GM18498 (cell line): ENCODE results near the gene SMO.
"Not testable (repeated sequence)": the region's sequence is repeated elsewhere in the genome, so short reads cannot be mapped to it uniquely, and the experiment has no call there.

ENCODE experiments used
- ATAC-seq: cut with Tn5 transposase; IDR thresholded peaks from one replicate; pipeline ENCODE4 v1.9.1; 2021; ENCODE audit warnings: mild to moderate bottlenecking, moderate library complexity; ENCODE audit not compliant: unreplicated experiment

SMO gene

GRCh38 chr7:129205987-129206785, 17.8 kb downstream of the SMO start:
- no peak for ATAC-seq

DNA sequence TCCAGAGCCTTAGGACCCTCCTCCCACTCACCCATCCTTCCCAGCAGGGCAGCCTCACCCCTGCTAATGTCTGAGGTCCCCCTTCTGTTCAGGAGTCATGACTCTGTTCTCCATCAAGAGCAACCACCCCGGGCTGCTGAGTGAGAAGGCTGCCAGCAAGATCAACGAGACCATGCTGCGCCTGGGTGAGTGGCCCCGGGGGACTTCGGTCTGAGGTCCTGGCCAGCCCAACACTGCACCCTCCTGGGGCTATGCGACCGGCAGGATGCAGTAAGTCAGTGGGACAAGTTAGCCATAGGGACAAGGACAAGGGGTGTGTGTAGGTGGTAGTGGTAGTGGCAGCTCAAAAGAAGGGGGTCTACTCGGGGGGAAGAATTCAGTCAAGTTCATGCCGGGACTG, 20.2 kb downstream of the SMO start:
- ATAC-seq = no peak

- ATAC-seq = no peak
Observed at GRCh38 chr7:129209067-129209926, 20.9 kb downstream of the SMO start.

DNA sequence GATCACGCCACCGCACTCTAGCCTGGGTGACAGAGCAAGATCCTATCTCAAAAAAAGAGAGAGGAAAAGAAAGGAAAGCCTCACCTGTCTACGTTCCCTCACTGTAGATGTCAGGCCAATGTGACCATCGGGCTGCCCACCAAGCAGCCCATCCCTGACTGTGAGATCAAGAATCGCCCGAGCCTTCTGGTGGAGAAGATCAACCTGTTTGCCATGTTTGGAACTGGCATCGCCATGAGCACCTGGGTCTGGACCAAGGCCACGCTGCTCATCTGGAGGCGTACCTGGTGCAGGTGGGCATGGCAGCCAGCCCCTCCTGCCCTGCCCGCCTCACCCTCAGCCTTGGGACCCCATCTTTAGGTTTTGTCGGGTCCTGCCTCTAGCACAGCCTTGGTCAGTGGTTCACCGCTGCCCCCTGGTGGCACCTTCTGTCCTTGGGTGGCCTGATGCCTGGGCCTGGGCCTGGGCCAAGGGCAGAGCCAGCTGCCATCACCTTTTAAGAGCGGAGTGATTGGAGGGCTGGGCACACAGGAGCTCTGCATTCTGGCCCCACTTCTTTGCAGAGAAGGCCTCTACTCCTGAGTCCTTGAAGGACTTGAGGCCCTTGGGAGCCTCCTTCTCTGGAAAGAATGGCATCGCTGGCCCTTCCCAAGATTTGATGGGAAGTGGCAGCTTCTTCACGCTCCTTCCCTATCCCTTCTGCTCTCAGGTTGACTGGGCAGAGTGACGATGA, 22.0 kb downstream of the SMO start:
- ATAC-seq = peak; percentile 72

DNA sequence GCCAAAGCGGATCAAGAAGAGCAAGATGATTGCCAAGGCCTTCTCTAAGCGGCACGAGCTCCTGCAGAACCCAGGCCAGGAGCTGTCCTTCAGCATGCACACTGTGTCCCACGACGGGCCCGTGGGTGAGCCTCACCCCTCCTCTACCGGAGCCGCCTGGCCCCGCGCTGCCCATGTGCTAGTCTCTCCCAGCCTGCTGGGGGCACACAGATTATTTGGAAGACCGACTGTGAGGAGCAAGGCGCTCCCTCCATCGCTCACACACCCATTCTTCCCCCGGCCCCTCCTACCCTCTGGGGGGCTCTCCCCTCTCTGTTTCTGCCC, 22.5 kb downstream of the SMO start:
- ATAC-seq = no peak

DNA sequence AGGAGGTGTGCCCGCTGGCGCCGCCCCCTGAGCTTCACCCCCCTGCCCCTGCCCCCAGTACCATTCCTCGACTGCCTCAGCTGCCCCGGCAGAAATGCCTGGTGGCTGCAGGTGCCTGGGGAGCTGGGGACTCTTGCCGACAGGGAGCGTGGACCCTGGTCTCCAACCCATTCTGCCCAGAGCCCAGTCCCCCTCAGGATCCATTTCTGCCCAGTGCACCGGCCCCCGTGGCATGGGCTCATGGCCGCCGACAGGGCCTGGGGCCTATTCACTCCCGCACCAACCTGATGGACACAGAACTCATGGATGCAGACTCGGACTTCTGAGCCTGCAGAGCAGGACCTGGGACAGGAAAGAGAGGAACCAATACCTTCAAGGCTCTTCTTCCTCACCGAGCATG, 23.7 kb downstream of the SMO start:
- no peak for ATAC-seq

GRCh38 chr7:129212596-129212995, 24.2 kb downstream of the SMO start:
- no peak for ATAC-seq

DNA sequence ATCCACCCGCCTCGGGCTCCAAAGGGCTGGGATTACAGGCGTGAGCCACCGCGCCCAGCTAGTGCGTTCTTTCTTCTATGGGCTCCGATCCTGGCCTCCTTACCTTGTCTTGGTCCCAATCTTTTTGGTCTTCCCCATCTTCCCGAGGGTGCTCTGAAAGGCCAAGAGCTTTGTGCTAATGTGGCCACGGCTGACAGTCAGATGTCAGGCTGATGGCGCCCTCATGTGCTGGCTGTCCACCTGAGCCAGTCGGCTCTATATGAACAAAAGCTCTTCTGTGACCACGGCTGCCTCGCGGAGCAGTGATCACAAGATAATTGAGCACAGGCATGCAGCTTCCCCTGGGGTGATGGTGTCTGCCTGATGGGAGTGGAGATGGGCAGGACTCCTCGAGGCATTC, 25.4 kb downstream of the SMO start:
- no peak for ATAC-seq

DNA sequence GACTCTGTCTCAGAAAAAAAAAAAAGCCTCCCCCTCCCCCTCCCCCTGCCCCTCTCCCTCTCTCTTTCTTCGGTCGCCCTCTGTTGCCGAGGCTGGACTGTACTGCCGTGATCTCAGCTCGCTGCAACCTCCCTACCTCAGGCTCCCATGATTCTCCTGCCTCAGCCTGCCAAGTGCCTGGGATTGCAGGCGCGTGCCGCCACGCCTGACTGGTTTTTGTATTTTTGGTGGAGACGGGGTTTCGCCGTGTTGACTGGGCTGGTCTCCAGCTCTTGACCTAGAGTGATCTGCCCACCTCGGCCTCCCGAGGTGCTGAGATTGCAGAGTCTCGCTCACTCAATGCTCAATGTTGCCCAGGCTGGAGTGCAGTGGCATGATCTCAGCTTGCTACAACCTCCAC, 27.3 kb downstream of the SMO start:
- ATAC-seq = not testable (repeated sequence)

GRCh38 chr7:129216101-129216715, 27.8 kb downstream of the SMO start:
- ATAC-seq = not testable (repeated sequence)

DNA sequence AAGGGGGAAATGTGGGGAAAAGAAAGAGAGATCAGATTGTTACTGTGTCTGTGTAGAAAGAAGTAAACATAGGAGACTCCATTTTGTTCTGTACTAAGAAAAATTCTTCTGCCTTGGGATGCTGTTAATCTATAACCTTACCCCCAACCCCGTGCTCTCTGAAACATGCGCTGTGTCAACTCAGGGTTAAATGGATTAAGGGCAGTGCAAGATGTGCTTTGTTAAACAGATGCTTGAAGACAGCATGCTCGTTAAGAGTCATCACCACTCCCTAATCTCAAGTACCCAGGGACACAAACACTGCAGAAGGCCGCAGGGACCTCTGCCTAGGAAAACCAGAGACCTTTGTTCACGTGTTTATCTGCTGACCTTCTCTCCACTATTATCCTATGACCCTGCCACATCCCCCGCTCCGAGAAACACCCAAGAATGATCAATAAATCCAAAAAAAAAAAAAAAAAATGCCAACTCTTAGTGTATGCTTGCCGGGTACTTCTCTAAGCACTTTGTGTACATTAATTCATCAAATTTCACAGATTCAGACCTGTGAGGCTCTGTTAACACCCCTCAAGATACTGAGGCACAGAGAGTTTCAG, 28.5 kb downstream of the SMO start:
- ATAC-seq = not testable (repeated sequence)

DNA sequence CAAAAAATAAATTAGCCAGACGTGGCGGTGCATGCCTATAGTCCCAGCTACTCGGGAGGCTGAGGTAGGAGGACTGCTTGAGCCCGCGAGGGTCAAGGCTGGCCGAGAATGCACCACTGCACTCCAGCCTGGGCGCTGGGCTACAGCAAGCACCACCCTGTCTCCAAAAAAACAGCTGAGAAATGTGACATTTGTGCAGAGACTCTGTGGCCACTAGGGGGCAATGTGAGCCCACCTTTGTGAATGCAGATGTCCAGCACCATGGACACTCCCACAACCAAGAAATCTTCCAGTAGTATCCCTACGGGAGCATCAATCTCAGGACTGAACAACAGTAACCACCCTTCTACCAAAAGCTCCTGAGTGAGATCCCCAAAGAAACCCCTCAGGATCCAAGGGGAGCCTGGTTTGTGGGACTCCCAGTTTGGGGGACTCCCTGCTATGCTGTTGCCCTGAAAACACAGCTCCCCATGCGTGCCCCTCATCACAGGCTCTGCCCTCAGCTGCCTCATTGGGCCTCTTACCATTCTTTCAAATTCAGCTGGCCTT, 30.2 kb downstream of the SMO start:
- peak; percentile 68 for ATAC-seq

DNA sequence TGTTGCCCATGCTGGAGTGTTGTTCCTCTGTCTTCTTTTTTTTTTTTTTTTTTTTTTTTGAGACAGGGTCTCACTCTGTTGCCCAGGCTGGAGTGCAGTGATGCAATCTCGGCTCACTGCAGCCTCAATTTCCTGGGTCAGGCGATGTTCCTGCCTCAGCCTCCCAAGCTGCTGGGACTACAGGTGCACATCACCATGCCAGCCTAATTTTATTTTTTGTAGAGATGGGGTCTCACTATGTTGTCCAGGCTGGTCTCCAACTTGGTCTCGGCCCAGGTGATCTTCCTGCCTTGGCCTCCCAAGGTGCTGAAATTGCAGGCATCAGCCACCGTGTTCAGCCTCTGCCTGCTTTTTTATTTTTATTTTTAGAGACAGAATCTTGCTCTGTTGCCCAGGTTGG, 30.7 kb downstream of the SMO start:
- ATAC-seq = not testable (repeated sequence)

- ATAC-seq = no peak
Observed at GRCh38 chr7:129222064-129222463, 33.6 kb downstream of the SMO start.

GRCh38 chr7:129224251-129225205, 36.1 kb downstream of the SMO start, which contains the start of gene AHCYL2:
AHCYL2 (plus strand) TSS chr7:129225030.
- peak; percentile 92 for ATAC-seq

- peak; percentile 43 for ATAC-seq
Observed at GRCh38 chr7:129225206-129225930, 36.9 kb downstream of the SMO start.

DNA sequence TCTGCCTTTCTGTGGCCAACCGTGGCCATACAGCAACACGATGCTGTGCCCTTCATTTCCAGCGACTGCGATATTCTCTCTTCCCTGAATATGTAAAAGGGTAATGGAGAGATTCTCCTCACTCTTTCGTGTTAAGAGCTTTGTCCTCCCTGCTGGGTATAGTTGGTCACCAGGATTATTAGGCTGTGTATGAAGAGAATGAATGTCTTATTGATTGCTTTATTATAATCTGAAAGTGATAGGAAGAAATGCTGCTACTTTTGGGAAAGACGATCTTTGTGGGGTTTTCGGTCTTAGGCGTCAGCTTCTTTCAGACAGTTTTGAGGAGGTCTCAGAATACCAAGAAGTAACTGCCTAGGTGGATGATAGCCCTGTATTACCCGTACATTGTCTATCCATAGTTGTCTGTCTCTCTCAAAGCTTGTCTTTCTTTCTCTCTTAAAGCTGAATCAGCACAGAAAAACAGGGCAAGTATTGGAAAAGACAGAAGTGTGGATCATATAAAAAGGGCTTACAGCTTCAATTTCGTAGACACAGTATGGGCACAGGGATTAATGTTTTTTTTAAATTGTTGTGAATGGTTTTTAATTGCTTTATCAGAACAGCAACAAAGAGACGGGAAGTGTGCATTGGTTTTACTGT, 37.6 kb downstream of the SMO start:
- ATAC-seq = no peak
